ELR (cell line): ENCODE data around the gene PRRT4.

Experiments
- DNase-seq: peaks from one replicate; pipeline ENCODE4 v3.0.0-alpha.2; 2015; ENCODE audit warnings: low read depth

The PRRT4 gene

DNA sequence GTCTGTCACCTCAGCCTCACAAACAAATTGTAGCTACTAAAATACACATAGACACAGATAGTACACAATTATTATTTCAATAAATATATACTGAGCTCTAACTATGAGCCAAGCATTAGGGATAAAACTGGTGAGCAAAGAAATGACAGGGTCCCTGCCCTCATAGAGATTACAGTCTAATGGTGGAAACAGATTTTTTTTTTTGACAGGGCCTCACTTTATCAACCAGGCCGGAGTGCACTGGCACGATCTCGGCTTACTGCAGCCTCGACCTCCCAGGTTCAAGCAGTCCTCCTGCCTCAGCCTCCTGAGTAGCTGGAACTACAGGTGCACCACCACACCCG lies 17.1 kb downstream of the PRRT4 start:
- DNase-seq = no peak

DNA sequence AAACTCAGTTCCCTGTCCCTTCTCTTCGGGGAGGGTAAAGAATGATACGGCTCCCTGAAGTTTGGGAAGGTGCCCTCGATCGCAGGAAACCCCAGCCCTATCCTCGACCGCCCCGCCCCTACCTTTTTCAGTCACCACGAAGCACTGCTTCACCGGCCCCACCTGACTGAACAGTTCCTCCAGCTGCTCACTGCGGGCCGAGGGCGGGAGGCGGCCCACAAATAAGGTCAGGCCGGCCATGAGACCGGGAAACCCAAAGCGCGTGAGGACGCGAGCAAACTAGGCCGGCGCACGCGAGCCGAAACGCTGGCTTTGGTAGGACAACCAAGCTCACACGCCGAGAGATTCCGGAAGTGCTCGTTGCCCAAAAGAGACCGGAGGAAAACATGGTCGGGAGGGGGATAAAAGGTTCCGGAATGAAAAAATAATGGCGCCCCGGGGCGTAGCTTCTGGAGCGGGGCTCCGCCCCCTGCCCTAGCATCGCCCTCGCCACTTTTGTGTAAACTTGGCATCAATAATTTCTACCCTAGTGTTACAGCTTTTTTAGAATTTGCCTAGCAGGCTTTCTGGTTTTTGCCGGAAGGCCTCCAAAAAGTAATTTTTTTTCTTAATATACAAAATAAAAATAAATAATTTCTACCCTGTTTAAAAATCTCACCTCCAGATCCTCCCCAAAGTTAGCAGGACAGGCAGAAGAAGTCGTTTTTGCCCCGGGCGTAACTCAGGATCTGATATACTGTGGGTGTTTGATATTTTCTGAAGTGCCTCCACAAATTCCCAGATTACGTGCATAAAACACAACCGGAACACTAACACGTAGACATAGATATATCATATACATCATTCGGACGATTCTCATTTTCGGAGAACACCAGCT lies 17.7 kb downstream of the PRRT4 start, which contains the start of gene RBM28:
RBM28 (minus strand) TSS at position 355 of the 877 bp plus-strand sequence; CDS start at position 240, 115 bp downstream.
- peak; percentile 93 for DNase-seq

DNA sequence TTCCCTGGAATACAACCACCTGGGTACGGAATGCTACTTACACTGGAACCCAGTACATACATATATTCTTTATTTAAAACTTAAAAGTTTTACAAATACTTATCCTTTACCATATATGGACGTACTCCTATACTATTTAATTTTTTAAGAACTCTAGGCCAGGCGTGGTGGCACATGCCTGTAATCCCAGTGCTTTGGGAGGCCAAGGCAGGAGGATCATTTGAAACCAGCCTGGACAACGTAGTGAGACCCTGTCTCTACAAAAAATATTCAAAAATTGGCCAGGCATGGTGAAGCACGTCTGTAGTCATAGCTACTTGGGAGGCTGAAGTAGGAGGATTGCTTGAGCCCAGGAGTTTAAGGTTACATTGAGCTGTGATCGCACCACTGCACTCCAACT lies 19.8 kb downstream of the PRRT4 start:
- no peak for DNase-seq

DNA sequence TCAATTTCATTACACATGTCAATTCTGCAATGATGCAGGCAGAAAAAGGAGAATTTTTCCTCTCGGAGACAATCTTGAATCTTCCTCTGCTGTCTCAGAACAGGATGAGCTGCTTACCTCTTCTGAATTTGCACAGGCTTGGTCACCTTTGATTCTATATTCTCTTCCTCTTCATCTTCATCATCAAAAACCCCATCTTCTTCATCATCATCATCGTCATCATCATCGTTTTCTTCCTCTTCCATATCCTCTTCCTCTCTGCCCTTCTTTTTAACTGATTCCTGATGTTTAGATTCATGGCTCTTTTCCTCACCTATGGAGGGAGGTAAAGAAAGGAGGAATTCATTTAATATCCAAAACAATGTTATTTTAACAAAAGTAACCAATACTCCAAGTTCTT lies 25.8 kb downstream of the PRRT4 start:
- DNase-seq = no peak

DNA sequence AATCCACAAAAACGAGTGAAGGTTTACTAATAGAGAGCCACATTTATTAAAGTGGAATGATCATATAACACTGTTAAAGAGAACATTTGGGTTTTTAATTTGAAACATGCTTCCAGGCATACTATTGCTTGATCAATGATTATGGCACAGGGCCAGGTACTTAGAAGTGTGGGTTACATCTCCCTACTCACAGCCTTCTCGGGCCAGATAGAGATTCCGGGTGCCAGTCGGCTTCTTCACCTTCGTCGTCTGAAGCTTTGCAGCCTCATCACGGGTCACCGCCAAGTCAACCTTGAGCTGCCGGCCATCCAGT lies 37.2 kb downstream of the PRRT4 start:
- DNase-seq = no peak

DNA sequence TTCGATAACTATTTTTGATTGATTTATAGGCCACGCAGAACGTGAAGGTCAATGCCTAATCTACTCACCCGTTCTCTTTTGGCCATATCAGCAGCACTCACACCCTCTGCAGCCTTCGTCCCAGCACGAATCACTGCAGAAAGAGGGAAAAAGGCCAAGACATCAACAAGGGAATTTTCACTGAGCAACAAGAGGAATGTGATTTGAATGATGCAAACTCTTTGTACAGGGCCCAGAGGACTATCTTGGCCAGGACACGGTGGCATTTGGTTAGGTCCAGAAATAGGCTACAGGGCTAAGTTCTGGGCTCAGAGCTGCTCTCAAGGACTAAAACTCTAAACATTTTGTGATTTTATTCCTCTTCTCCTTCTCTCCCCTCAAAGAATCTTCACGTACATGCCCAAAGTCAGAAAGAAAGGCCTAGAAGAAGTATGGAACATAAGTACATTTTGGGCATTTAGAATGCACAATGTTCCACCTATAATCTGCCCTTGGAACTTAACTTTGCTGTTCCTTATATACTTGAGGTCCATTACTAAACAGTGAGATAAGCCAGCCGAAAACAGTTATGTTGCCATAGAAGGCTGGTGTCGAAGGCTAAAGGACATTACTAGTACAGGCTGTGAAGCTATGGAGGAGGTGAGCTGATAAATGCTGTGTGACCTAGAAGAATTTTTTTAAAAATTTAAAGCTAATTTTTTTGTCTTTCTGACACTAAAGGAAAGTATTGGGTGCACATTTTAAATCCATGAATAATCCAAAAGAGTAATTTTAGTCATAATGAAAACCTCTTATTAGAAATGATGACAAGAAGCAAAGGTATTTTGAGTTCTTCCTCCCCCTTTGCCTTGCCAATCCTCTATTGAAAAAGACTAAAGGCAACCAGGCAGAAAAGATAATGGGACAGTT lies 37.8 kb downstream of the PRRT4 start:
- DNase-seq = peak; percentile 16

DNA sequence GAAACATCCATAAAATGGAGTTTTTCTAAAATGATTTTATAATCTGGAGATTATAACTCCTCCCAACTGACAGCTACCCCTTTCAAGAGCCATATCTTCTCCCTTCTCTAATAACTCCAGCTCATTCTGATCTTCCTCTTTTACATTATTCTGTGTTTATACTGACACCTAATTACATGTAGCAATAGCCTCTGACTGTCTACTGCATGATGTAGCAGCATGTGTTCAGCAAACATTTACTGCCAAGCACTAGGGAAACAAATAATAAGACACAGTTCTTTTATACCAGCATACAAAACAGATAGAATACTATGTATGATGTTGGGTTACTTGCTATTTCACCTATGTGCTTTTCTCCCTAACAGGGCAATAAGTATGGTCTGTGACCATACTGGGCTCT lies 38.5 kb downstream of the PRRT4 start:
- no peak for DNase-seq

DNA sequence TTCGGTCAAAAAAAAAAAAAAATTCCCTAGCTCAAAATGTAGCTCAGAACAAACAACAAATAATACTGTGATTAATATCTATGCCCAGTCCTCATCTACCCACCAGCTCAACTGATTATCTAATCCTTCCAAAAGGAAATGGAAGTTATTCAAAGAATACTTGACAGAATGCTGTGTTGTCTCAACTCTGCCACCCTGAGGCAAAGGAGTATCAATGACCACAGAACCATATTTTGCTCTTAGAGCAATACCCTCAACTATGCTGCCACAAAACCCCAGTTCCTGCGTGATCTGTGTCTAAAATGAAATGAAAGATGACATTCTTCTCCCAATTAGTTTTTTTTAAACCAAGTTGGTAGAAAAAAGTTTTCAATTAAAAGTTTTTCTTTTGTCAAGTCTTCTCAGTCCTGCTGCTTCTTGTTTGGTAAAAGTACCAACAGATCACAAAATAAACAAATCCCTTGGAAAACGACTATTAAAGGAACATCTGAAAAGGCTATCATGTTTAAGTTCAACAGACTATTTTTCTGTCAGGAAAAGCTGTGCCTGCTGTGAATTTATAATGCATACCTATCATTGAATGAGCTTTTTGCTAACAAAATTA lies 39.3 kb downstream of the PRRT4 start:
- DNase-seq = peak; percentile 53

DNA sequence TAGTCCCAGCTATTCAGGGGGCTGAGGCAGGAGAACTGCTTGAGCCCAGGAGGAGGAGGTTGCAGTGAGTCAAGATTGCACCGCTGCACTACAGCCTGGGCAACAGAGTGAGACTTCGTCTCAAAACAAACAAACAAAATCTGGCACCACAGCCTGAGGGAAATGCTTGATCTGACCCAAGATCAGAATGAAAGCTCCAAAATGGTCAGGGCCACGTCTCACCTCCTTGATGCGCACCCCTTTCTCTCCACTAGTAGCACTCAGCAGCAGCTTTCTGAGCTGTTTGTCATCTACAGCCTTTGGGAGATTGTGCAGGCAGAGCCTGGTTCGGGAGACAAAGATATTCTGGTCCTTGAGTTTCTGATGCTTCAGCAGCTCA lies 40.5 kb downstream of the PRRT4 start:
- DNase-seq = no peak

DNA sequence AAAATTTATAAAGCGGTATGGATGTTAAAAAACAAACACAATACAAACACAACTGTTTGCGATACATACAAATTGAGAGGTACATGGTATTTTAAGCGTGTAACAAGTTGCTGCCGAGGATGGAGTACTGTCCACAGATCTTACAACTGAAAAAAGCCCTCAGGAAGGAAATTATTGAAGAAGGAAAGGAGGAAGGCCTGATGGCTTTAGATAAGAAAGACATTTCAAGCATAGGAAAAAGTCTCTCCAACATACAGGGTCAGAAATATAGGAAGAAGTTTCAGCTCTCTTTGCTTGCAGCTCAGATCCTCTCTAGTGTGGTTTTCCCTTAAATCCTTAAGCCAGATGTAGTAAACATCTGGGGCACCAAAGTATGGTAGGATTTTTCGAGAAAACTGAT lies 42.8 kb downstream of the PRRT4 start:
- DNase-seq = no peak

DNA sequence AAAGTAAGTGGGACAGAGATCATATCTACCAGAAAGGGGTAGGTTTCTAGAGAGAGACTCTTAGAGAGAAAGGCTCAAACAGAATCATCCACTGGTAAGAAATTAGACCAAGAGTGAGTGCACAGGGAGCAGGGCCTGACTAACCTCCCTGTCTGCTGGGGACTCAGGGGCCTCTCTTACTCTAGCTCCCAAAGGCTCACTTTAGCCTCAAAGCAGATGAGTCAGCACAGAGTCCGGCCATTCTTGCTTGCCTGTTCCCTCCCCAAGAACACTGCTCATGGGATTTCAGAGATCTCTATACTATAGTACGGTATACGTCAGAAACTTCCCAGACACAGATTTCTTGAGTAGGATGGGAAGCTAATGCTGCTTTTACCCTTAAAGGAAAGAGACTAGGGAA lies 50.5 kb downstream of the PRRT4 start:
- DNase-seq = peak; percentile 27

DNA sequence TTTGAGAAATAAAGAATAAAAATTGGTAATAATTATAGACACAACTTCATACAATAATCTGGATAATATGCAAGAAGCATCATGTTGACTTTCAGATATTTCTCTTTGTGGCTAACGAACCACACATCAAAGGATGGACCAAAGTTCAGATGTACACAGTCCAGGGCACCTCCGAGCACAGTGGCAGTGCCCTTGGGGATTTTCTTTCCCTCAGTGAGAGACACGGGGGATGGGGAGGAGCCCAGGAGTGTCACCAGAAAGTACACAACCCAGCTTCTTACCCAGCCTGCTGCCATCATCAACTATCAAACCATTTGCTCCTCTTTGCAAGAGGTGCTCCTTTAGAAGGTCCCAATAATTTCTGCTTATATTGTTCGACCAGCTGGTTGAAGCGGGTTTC lies 51.0 kb downstream of the PRRT4 start:
- no peak for DNase-seq

DNA sequence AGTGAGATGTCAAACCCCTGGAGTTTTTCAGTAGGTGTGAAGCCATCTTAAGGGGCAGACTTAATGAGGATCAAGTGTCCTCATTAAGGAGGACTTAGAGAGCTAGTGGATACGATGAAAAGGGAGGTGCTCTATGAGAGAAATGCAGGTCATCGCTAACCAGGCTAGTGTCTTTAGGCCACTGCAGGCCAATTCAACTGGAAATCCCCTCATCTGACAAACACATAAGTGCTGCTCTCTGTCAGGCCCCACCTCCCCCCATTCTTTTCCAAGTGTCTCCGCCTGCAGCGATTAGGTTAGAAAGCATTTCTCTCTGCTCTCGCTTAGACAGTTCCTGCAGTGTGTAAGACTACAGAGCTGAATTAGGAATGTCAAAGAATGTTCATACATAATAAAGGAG lies 51.5 kb downstream of the PRRT4 start:
- DNase-seq = no peak

DNA sequence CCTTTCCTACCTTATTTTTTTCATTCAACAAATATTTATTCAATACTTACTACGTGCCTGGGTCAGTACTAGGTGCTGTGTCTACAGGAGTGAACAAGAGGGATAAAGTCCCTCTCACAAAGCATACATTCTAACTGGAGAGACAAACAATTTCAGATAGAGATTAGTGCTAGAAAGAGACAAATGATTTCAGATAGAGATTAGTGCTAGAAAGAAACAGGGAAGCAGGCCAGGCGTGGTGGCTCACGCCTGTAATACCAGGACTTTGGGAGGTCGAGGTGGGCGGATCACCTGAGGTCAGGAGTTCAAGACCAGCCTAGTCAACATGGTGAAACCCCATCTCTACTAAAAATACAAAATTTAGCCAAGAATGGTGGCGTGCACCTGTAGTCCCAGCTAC lies 52.4 kb downstream of the PRRT4 start:
- no peak for DNase-seq

DNA sequence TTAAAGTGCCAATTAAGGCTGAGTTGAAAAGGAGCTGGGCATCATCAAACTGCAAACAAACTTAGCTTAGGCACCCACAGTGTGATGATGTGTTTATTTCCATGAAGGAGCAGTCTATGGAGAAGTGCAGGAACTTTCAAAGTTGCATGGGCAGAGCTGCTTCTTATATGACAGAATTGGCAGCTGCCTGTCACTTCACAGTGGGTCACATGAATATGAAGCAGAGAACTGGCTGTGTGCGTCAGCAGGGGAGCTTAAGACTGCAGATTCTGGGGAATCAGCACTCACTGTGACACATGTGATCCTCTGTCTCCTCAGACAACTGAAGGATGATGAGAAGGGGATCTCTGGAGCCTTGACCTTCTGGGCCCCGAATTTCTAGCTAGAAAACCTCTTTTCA lies 54.4 kb downstream of the PRRT4 start:
- DNase-seq = no peak

DNA sequence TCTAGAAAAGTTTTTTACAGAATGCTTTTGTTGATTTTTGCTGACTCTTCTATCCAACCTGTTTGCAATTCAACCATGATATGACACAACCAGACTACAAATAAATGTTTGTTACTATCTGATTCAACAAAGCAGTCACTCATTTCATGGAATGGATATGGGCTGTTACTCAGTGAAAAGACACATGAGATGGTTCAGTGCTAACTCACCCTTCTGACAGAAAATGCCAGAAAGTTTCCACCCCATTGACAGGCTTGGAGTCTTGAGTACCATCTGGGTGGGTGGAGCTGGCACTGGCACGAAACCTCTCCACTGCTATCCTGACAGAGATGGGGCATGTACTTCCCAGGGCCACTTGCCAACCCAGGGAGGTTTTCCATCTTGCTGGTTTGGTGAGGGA lies 57.3 kb downstream of the PRRT4 start:
- DNase-seq = no peak

DNA sequence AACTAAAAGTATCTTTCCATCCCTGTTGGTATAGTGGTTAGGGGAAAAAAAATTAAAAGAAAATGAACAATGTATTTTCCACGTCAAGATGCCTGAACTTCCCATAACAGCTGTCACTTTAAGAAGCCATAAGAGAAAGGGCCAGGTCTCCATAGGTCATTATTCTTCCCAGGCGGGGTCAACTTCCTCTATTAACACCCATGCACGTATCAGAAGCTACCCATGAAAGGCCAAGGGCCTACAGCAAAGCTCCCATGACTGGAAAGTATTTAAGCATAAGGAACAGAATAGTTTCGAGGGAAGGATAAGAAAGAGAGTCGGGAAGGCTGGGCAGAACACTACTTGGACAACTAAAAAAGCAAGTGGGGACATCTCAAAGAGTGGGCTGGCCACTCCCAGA lies 57.8 kb downstream of the PRRT4 start:
- DNase-seq = no peak

DNA sequence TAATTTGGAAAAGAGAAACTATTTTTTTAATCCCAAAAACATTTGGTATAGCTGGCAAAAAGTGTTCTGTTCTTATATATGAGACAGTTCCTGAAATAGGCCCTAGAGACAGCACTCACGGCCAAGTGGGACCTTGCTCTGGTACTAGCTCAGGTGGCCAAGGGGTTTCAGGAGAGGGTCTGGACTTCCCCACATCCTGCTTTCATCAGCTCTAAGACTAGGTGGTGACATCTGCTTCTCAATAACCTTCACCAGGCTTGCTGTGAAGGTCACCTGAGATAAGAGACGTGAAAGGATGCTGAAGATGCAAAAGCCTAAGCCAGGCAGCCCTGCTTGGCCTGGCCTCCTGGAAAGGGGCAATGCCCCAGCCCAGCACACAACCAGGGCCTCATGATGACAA lies 58.4 kb downstream of the PRRT4 start:
- no peak for DNase-seq

DNA sequence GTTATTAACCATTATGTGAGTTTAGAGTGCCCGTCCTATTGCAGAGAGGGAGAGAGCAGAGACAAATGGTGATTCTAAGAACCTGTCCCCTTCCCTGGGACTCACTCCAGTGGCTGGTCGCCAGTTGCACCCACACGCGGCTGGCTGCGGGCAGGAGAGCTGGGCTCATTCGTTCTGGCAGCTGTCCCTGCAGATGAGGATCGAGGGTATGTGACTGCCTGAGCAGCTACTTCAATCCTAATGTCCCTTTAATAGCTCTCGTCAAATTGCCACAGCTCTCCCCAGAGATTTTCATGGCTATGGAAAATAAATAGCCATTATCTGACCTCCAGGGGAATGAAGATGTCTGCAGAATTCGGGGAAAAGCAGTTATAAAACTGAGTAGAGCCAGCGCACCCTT lies 59.4 kb downstream of the PRRT4 start:
- no peak for DNase-seq
